Stimulated activated CD4-positive, alpha-beta T cell treated with anti-CD3 and anti-CD28 coated beads, Interleukin-12 subunit alpha, Interleukin-12 subunit beta, amount 100 ng/mL, for 4 hours (primary cell): ENCODE results near the gene REEP6.
"Not testable (repeated sequence)": the region's sequence is repeated elsewhere in the genome, so short reads cannot be mapped to it uniquely, and the experiment has no call there.

Experiments used
- DNase-seq: peaks from one replicate; pipeline ENCODE4 v3.0.0-alpha.2; 2020

Gene REEP6

DNA sequence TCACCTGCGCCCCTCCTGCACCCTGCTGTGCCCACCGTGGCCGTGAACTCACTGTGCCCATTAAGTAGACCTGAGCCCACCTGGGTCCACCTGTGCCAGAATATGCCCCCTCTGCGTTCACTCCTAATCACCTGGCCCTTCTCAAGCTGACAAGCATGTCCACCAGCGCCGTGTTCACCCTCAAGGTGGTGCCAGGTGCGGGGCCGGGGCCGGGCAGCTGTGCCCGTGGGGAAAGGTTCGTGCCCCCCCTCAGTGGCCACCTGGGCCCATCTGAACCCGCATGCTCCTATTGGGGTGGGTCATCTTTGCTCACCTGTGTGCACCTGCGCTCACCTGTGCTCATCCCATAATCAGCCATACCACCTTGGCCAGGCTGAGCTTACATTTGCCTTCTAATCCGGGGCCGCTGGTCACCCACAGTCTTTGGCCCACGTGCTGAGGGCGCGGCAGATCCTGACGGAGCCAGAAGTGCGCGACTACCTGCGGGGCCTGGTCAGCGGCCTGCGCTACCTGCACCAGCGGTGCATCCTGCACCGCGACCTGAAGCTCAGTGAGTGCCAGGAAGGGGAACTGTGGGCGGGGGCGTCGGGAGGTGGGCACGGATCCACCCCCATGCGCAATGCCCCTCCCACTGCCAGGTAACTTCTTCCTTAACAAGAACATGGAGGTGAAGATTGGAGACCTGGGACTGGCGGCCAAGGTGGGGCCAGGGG lies 35.2 kb downstream of the REEP6 start:
- no peak for DNase-seq

DNA sequence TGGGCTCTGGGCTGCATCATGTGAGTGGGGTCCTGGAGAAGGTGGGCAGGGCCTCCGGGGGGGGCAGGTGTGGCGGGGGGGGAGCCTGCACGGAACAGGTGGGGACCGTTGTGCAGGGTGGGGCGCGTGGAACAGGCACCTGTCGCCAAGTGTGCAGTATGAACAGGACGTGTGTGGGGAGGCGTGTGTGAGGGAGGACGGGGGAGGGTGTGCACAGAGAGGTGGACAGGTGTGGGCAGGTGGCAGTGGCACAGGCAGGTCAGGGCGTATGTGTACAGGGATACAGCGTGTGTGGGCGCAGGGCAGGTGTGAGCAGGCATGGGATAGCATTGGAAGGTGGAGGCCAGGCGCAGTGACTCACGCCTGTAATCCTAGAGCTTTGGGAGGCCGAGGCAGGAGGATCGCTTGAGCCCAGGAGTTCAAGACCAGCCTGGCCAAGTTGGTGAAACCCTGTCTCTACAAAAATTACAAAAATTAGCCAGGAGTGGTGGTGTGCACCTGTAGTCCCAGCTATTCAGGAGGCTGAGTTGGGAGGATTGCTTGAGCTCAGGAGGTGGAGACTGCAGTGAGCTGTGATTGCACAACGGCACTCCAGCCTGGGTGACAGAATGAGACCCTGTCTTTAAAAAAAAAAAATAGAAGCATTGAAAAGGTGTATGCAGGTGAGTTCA lies 36.1 kb downstream of the REEP6 start:
- DNase-seq, result no peak

- no peak for DNase-seq
Measured at GRCh38 chr19:1527650-1528309, 36.8 kb downstream of the REEP6 start.

DNA sequence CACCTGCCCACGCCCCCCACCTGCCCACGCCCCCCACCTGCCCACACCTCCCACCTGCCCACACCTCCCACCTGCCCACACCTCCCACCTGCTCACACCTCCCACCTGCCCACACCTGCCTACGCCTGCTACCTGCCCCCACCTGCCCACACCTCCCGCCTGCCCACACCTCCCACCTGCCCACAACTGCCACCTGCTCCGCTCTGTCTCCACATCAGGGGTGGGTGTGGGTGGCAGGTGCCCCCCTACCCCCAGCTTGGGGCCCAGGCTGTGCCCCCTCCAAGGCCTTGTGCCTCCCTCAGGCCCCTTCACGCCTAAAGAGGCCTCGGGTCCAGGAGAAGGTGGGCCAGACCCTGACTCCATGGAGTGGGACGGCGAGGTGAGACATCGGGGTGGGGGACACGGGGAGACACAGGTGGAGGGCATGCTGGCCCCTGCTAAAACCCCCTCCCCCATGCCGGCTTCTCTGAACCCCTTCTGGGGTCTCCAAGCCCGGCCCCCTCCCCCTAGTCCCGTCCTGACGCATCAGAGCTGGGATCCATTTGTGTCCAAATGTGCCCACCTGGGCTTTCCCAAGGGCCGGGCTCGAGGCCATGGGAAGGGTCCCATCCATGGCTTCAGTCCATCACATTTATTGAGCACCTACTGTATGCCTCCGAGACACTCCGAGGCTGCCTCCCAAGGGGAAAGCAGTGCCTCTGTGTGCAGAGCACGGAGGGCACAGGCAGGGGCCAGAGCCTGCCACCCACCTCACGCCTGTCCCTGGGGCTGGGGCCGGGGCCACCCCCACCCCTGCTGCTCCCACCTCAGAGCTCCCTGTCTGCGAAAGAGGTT lies 37.8 kb downstream of the REEP6 start:
- DNase-seq, result no peak

GRCh38 chr19:1529430-1529816 lies 38.4 kb downstream of the REEP6 start:
- no peak for DNase-seq

- not testable (repeated sequence) for DNase-seq
Measured at GRCh38 chr19:1530856-1531255, 39.9 kb downstream of the REEP6 start.

- no peak for DNase-seq
Measured at GRCh38 chr19:1531587-1531986, 40.6 kb downstream of the REEP6 start.

GRCh38 chr19:1532003-1532402 lies 41.0 kb downstream of the REEP6 start:
- no peak for DNase-seq

DNA sequence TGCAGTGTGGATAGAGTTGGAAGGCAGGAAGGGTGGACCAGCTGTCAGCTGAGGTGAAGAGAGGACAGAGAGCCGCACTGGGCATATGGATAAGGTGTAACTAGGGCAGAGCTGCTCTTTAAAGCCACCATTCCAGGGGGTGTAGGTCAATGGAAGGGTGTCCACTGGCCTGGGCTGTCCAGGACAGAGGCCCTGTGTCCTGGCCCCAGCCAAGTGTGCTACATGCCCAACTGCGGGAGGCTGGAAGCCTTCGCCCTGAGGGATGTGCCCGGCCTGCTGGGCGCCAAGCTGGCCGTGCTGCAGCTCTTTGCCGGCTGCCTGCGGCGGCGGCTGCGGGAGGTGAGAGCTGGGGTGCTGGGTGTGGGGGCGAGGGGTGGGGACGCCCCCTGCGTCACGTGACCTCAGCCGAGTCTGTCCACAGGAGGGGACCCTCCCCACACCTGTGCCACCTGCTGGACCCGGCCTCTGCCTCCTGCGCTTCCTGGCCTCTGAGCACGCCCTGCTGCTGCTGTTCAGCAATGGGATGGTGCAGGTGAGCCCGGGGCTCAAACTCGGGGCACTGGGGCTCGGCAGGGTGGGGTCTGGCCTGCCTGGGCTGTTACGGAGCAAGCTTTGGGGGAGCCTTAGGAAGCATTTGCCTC lies 42.6 kb downstream of the REEP6 start:
- no peak for DNase-seq

DNA sequence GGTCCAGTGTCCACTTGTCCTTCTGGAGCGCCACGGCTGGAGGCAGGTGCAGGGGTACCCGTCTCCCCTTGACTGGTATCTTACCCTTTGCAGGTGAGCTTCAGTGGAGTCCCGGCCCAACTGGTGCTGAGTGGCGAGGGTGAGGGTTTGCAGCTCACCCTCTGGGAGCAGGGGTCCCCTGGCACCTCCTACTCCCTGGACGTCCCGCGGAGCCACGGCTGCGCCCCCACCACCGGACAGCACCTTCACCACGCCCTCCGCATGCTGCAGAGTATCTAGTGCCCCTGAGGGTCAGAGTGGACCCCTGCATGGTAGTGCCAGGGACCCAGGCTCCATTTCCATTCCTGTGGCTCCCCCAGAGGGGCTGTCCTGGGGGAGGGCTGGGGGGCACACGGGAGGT lies 44.0 kb downstream of the REEP6 start:
- DNase-seq, result no peak

DNA sequence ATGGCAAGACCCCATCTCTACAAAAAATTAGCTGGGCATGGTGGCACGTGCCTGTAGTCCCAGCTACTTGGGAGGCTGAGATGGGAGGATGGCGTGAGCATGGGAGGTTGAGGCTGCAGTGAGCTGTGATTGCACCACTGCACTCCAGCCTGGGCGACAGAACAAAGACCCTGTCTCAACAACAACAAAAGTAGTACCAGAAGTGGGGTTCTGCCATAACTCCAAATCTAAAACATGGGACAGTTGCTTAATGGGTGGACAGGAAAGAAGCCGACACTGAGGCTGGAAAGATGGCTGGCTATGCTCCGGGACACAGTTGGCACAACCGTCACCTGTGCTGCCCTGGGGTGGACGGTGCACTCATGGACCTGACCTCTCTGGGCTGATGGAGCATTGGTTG lies 44.7 kb downstream of the REEP6 start:
- DNase-seq, result not testable (repeated sequence)

DNA sequence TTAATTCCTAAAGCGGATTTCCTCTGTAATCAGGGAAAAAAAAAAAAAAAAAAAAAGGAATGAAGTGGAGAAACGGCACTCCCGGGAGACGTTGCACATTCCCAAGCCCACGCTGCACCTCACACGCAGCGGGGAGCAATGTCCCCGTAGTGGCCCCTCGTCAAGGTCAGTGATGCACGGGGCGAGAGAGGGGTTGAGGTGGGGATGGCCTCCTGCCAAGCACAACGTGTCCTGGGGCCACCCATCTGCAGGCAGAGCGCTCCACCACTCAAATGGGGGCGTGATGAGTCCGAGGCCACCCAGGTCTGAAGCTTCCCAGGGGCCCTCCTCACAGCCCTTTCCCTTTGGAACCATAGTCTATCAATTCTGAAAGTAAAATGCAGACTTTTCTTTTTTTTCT lies 48.0 kb downstream of the REEP6 start:
- DNase-seq, result no peak

DNA sequence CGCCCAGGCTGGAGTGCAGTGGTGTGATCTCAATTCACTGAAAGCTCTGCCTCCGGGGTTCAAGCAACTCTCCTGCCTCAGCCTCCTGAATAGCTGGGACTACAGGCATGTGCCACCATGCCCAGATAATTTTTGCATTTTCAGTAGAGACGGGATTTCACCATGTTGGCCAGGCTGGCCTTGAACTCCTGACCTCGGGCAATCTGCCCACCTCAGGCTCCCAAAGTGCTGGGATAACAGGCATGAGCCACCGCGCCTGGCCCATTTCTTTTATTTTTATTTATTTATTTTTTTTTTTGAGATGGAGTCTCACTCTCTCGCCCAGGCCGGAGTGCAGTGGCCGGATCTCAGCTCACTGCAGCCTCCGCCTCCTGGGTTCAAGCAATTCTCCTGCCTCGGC lies 48.8 kb downstream of the REEP6 start:
- DNase-seq, result not testable (repeated sequence)

DNA sequence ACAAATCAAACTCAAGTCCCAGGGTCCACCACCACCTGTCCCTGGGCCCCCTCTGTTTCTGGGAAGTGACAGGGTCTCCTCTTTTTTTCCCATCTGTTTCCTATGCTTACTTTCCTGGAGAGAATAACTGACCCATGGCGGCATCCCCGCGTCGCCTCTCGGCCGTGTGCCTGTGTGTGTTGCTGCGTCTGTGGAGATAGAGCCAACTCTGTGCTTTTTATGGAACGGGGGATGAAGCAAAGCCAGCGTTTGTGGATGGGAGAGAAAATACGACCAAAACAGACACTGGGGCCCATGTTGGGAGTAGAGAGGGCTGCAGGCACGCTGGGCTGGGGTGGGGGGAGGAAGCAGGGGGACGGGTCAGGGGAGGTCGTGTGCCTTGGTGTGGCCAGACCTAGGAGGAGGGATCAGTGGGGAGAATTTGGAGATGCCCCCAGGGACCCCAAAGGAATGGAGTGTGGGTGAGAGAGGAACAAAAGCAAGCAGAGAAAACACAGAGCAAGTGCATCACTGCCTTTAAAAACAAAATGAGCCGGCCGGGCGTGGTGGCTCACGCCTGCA lies 49.5 kb downstream of the REEP6 start:
- DNase-seq, result no peak
